T-helper 22 cell (primary cell): Measurements from ENCODE around the gene DEGS2.
"Not testable (repeated sequence)": the region's sequence is repeated elsewhere in the genome, so short reads cannot be mapped to it uniquely, and the experiment has no call there.

Experiments used
- DNase-seq: peaks from one replicate; pipeline ENCODE4 v3.0.0-alpha.2; 2020; ENCODE audit warnings: low read depth

Gene DEGS2

DNA sequence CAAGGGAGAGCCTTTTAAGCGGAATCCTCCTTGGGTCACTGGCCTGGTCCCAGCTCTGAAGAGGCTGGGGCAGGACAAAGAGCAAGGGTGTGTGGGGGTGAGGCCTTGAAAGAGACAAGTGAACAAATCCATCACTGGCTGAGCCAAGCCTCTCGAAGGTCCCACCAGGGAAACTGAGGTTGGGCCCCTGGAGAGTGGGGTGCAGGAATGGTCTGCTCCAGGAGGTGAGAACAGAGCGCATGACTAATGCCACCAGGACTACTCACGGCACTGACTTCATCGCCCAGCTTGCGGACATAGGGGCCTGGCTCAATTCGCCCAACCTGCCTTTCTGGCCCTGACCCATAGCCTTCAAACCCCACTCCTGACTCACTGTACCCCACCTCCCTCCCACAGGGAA is 19.2 kb upstream of the DEGS2 start:
- no peak for DNase-seq

DNA sequence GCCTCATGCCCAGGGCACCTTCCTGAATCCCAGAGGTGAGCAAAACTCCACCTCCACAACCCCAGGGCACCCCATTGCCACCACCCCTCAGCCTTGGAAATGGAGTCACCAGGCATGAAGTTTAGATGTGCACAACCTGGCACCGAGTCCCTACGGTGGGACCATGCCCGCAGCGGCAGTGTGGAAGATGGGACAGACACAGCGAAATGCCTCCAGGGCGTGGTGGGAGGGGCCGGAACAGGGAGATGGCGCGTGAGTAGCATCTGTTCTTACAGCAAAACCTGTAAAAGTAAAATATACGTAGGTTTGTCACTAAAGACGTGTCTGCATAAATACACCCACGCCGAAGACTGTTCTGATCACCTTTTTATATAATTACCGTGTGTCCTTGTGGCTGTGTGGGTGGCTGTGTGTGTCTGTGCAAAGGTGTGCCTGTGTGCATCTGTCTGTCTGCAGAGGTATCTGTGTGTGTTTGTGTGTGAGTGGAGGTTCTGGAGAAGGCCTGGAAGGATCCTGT is 17.4 kb upstream of the DEGS2 start:
- DNase-seq, result no peak

DNA sequence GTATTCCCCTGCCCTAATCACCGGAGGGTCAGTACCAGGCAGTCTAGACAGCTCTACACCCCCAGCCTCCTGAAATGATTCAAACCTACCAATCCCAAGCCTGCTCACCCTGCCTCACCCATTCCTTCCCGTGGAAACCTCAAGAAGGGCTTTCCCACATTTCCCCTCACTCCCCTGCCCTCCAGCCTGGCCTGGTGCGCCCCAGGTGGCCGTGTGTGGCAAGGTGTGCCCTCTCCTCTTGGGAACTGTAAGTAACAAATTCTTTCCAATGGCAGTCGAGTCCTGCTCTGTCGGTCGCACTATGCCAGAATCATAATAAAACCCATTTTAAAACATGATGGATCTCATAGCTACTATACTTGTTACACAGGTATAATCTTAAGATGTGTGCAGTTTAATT is 13.9 kb upstream of the DEGS2 start:
- no peak for DNase-seq

DNA sequence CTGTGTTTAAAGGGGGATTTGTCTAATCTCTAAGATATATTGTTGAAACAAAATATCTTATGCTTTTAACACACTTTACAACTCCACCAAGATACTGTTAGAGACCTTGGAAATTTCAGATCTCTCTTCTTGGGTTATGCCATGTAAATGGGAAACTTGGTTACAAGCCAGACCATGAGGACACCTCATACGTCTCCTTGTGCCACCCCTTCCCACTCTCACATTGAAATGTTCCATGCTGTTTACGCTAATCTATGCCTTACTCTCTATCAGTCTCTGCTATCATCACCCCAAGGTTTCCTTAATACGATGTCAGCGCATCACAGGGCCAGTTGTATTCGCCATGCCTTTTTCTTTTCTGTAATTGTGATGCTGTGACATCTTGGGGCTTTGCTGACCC is 13.4 kb upstream of the DEGS2 start:
- DNase-seq, result no peak

DNA sequence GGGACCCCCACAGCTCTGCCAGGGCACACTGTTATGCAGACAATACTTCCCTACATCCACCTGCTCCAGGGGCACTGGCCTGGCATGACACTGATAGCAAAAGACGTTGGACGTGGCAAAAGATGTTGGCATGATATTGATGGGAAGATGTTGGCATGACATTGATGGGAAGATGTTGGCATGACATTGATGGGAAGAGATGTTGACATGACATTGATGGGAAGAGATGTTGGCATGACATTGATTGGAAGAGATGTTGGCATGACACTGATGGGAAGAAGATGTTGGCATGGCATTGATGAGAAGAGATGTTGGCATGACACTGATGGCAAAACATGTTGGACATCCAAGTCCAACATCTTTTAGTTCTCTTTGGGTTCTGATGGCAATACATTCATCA is 11.4 kb upstream of the DEGS2 start:
- DNase-seq, result no peak

DNA sequence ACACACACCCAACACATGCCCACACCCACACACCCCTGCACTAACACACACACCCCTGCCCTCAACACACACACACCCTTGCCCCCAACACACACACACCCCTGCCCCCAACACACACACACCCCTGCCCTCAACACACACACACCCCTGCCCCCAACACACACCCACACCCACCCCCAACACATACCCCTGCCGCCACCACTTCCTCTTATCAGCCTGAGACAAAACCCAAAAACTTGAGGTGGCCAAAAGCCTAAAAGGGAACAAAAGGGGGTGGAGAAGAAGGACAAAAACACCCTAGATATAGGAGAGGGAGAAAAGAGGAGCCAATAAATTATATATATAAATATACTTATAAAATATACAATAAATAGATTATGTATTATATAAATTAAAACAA is 9.1 kb upstream of the DEGS2 start:
- DNase-seq, result no peak

DNA sequence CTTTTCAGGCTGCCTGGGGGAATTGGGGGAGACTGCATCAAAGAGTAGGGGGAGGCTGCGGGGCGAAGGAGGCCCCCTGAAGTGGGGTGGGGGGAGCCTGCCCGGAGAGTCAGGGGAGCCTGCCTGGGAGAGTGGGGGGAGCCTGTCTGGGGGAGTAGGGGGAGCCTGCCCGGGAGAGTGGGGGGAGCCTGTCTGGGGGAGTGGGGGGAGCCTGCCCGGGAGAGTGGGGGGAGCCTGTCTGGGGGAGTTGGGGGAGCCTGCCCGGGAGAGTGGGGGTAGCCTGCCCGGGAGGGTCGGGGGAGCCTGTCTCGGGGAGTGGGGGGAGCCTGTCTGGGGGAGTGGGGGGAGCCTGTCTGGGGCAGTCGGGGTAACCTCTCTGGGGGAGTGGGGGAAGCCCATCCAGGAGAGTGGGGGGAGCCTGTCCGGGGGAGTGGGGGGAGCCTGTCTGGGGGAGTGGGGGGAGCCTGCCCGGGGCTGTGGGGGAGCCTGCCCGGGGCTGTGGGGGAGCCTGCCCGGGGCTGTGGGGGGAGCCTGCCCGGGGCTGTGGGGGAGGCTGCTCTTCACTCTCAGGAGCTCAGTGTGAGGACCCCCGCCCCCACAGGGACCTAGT is 6.5 kb upstream of the DEGS2 start:
- DNase-seq, result no peak

DNA sequence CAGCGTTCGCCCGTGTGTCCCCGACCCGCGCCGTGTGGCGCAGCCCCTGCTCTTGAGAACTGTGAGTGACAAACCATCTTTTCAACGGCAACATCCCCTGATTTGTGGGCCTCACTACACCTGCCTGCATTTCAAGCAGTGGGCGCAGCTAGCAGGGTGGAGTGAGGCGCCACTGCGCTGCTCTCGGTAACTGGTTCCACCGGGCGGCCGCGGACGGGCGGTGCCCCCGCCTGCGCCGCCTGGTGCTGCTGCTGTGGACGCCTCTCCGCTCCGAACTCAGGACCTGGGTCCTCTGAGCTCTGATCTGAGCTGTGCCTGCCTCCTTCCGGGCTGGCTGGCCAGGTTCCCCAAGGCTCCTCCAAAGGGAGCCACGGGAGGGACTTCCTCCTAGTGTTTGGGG is 5.9 kb upstream of the DEGS2 start:
- no peak for DNase-seq

DNA sequence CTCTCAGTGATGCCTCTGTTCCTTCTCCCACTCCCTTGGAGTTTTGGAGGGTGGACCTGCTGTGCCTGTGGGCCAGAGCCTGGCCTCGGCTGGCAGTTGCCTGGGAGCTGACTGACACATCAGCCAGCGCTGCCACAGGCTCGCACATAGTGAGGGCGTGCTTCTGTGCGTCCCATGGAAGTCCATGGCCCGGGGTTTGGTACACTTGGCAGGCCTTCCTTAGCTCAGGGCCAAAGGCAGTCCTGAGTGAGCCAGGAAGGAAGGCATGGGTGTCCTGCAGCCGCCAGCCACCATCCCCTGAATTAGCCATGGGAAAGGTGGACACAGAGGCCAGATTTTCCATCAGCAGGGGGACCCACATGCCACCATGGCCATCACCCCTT is 1.1 kb upstream of the DEGS2 start:
- DNase-seq, result no peak

DNA sequence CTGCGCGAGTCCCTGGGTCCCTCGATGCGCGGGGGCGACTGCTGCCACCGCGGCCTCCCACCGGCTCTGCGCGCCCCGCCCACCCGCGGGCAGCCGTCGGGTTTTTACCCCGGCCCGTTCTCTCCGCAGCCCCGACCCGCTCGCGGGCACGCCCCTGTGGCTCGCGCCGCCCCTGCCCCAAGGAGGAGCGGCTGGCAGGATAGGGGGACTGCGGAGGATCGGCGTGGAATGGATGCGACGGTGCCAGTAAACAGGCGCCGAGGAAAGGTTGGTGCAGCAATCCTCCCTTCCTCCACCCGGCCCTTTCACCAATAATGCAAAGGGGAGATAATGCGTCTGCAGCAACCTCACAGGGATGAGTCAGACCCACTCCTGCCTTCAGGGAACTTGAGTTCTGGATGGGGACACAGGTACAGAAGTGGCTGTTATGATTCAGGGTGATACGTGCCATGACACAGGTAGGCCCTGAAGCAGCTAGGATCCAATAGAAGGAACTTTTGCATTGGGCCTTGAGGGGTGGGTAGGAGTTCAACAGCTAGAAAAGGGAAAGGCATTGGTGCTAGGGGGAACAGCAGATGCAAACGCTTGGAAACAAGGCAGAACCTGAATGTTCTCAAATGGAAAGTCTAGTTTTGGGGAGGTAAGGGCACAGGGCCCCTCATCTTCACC is 554 bp upstream of the DEGS2 start:
- no peak for DNase-seq

DNA sequence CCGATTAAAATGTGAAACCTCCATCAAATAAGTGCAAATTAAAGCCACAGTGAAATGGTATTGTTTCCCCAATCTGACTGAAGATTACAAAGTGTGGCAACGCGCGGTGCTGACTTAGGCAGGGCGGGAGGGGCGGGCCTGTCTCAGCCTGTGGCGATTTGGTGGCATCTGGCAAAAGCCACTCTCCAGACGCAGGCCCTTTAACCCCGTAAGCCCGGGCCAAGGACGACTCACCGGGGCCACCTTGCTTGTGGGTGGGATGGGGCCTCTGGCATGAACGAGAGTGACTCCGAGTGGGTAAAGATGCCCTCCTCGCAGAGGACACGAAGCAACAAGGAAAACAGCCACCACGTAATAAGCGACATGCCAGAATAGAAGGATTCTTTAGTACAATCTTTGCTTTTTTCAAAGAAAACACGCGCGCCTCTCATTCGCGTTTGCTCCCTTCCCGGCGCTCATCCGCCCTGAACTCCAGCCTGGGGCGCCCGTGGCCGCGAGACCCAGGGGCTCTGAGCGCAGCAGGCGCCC is 815 bp downstream of the DEGS2 start:
- DNase-seq, result no peak

DNA sequence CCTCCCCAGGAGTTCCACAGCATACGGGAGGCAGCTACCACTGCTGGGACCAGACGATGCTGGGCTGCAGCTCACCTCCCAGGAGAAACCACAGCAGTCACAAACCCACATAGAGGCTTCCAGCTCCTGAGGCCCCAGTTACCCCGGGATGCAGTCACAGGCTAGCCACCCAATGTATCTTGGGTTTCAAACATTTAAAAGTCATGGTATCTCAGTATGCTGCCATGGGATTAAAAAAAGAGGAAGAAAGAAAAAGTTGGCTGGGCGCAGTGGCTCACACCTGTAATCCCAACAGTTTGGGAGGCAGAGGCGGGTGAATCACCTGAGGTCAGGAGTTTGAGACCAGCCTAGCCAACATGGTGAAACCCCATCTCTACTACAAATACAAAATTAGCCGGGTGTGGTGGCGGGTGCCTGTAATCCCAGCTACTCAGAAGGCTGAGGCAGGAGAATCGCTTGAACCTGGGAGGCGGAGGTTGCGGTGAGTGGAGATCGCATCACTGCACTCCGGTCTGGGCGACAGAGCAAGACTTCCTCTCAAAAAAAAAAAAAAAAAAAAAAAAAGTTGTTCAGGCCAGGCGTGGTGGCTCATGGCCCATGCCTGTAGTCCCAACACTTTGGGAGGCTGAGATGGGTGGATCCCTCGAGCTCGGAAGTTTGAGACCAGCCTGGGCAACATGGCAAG is 1.8 kb downstream of the DEGS2 start:
- not testable (repeated sequence) for DNase-seq

DNA sequence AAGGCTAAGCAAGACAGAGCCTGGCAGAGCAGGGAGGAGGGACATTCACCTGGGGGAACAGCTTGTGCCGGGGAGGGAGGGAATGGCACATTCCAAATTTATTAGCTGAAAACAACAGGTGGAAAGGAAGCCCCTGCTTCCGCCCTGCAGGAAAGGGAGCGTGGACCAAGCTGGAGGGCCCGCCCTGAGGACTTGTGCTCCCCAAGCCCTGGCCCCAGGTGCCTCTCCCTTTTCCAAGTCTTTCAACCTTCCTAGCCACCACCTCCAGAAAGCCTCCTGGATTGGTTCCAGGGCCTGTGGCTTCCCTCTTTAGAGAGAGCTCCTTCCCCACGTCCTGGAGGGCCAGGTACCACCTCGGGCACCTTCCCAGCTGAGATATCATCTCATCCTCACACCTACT is 2.7 kb downstream of the DEGS2 start:
- DNase-seq, result no peak

DNA sequence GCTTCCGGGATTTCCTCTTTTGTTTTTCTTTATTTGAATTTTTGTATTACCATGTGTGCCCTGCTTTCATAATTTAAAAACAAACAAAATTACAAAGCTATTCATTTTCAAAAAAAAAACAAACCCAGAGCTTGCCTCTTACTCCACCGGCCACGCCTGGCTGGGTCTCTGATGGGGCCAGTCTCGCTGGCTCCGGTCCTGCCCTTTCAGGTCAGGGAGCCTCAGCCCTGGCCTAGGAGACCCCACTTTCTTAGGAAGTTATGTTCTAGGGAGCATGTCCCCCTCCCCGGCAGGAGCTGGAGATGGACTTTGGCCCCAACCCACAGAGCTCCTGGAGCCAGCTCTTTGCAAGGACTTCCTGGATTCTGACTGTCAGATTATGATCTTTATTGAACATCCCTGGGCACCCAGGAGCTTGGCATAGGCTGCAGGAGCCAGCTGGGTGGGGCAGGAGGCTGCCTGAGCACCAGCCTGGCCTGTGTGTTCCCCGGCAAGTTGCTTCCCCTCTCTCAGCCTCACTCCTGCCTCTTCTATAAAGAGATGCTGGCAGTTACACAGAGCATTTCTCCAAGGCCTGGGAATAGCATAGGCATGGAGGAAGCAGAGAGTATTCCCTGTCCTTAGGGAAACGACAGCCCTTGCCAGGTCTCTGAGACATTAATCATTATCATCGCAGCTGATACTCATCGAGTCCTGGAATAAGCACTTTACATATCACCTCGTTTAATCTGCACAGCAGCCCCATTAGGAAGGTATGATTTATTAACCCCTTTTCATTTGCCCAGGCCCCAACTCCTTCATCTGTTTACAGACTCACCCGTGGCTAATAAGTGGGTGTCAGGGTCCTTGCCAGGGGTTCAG is 3.5 kb downstream of the DEGS2 start:
- no peak for DNase-seq

DNA sequence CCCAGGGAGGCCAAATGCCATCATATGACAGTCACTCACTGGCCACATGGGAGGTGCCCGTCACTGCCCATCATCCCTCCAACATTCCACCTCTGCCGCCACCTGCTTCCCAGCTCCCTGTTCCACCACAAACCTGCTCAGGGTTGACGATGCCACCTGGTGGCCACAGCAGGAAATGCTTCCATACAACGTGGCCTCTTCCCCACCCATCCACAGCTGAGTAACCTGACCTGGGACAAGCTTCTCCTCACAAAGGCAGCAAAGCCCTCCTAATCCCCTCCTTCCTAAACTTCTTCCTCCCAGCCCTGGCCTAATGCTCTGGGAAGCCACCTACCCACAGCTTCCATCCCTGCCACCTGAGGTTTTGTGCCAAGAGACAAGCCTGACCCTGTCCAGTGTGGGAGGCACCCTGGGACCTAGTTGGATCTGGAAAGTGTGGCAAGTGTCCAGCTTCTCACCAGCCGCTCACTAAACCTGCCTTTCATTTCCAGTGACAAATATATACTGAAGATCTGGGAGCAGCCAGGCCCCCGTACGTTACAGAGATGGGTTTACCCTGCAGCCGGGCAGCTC is 4.3 kb downstream of the DEGS2 start:
- DNase-seq, result no peak

DNA sequence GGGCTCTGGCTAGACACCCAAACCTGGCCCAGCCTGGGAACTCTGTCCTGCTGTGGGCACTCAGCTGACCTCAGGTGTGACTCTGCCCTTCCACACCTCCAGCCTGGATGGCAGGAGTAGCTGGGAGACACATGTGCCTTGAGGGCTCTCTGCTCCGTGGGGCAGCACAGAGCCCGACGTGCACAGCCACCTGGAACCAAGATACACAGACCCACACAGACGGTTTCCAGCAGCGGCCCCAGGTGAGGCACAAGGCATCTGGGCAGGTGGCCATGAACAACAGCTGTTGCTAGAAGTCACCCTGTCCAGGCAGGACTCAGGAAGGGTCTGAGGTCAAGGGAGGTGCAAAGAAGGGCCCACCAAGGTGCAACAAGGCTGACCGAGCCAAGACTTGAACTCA is 5.9 kb downstream of the DEGS2 start:
- no peak for DNase-seq

DNA sequence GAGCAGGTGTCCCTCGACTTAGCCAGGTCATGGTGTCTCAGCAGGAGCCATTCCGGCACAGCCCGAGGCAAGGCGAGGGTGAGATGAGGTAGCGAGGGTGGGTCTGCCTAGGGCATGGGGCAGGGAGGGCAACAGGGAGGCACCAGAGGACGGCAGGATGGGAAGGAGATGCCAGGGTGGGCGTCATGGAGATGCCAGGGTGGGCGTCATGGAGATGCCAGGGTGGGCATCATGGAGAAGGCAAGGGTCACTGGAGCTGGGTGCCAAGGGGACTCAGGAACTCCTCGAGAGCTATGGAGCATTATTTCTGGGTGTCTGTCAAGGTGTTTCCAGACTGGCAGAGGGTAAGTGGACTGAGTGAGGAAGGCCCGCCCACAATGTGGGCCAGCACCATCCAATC is 7.4 kb downstream of the DEGS2 start:
- no peak for DNase-seq

DNA sequence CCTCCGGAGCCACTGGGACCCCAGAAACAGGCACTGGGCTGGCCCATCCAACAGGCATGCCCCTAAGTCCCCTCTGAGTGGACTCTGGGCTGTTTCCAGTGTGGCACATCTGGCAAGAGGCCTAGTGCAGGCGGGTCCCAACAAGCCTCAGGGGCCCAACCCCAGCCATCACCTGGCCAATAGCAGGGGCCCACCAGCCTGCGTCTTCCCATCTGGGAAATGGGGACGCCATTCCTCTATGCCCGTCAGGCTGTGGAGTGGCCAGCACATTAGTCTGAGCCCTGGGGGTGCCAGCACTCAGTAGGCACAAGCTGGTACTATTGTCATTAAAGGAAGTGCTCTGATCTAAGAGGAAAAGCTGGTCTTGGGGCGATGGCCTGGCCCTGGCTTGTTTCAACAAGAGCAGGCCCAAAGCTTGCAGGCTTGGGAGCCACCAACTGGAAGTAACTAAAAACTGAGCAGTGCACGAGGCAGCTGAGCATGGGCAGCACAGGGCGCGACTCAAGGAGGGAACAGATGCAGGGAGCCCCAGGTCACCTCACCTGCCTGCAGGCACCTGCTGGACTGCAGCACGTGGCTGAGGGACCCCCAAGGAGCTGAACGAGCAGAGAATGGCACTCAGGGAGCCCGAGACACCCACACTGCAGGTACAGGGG is 8.4 kb downstream of the DEGS2 start:
- DNase-seq, result no peak

DNA sequence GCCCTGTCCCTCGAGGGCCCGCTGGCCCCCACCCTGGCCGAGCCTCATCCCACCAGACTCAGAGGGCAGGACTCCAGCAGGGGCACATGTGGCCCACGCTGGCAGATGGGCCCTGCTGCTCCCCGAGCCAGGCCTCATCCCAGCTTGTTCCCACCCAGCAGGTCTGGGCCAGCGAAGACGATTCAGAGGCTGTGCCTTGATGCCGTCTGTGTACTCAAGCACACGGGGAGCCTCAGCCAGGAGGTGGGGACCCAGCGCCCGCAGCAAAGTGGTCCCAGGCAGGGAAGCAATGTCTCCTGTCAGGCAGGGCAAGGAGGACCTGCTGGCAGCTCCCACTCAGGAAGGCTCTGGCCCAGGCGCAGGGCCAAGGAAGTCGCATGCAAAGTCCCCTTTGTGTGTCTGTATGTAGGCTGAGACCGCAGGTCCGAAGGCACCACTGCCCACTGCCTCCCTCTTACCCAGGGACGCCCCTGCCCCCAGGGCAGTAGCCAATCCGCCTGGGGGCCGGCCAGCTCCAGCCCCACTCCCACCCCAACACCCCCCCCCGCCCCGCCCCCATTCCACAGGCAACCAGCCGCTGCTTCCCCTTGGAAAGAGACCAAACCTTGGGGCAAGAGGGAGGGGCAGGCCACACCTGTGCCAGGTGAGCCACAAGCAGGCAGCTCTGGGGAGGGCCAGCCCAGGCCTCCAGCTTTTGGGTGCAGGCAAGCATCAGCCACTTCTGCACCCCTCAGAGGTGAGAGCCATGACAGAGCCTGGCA is 9.4 kb downstream of the DEGS2 start:
- DNase-seq, result no peak

DNA sequence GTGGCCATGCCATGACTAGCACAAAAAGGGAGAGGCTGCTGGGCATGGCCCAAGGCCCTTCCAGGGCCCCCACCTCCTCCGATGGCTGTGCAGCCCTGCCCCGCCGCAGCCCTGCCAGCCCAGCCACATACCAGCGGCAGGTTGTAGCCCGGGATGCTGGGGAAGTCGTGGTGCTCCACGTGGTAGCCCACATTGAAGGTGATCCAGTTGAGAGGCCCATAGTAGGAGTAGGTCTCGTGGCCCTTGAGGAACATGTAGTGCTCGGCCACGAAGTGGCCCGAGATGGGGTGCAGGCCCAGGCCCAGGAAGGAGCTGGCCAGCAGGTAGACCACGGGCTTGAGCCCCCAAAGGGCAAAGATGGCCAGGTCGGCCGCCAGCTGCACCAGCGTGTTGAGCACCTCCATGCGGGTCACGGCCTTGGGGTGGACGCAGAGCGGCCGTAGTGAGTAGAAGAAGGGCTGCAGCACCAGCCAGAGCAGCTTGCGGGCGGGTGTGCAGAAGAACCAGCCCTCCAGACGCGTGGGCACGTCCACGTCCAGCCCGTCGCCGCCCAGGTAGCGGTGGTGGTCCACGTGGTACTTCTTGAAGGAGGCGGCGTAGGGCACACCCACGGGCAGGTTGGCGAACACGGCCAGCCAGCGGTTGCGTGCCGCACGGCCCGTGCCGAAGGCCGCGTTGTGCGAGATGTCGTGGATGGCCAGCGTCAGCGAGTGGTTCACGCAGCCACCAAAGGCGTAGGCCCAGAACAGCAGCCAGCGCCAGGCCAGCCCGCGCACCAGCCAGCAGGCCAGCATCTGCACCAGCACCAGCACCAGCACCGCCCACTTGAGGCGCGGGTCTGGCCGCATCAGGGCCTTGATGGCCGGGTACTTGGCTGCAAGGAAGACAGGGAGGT is 10.4 kb downstream of the DEGS2 start:
- no peak for DNase-seq
